ENCODE data around the gene ECM2.
A peak's percentile ranks its signal among the peaks of the same experiment; 100 is the strongest.

The ECM2 gene

GRCh38 chr9:92501671-92502393 is 34.0 kb downstream of the ECM2 start:
- peak; percentile 92 for DNase-seq (ENCODE audit: low read depth)
- peak; percentile 49 for TF ChIP-seq CTCF (conservative IDR thresholded peaks at IDR 0.05; ENCODE audit: low read length)
- H3K4me3 ChIP-seq (ENCODE audit: low read length), result no peak overlapping the region

GRCh38 chr9:92500725-92501124 is 35.1 kb downstream of the ECM2 start:
- H3K4me3 ChIP-seq (ENCODE audit: low read length), result no peak overlapping the region
- DNase-seq (ENCODE audit: low read depth), result no peak
- TF ChIP-seq CTCF (conservative IDR thresholded peaks at IDR 0.05; ENCODE audit: low read length), result no peak

- no peak for TF ChIP-seq CTCF (conservative IDR thresholded peaks at IDR 0.05; ENCODE audit: low read length)
- DNase-seq (ENCODE audit: low read depth), result no peak
- H3K4me3 ChIP-seq (ENCODE audit: low read length), result no peak overlapping the region
Measured at GRCh38 chr9:92499701-92500100, 36.1 kb downstream of the ECM2 start.

GRCh38 chr9:92496396-92497176 is 39.2 kb downstream of the ECM2 start:
- H3K4me3 ChIP-seq (ENCODE audit: low read length), result no peak overlapping the region
- TF ChIP-seq CTCF (conservative IDR thresholded peaks at IDR 0.05; ENCODE audit: low read length), result no peak
- peak; percentile 57 for DNase-seq (ENCODE audit: low read depth)

- peak; percentile 45 for DNase-seq (ENCODE audit: low read depth)
Measured at GRCh38 chr9:92494856-92495255, 40.9 kb downstream of the ECM2 start.

GRCh38 chr9:92493749-92494387 is 41.9 kb downstream of the ECM2 start:
- DNase-seq (ENCODE audit: low read depth), result no peak
- H3K4me3 ChIP-seq (ENCODE audit: low read length), result no peak overlapping the region
- no peak for TF ChIP-seq CTCF (conservative IDR thresholded peaks at IDR 0.05; ENCODE audit: low read length)

More at GRCh38 chr9:92494856-92495255, 40.9 kb downstream of the ECM2 start:
- H3K4me3 ChIP-seq (ENCODE audit: low read length), result no peak overlapping the region
- no peak for TF ChIP-seq CTCF (conservative IDR thresholded peaks at IDR 0.05; ENCODE audit: low read length)
